ENCODE data around the gene GNMT.

GNMT gene

DNA sequence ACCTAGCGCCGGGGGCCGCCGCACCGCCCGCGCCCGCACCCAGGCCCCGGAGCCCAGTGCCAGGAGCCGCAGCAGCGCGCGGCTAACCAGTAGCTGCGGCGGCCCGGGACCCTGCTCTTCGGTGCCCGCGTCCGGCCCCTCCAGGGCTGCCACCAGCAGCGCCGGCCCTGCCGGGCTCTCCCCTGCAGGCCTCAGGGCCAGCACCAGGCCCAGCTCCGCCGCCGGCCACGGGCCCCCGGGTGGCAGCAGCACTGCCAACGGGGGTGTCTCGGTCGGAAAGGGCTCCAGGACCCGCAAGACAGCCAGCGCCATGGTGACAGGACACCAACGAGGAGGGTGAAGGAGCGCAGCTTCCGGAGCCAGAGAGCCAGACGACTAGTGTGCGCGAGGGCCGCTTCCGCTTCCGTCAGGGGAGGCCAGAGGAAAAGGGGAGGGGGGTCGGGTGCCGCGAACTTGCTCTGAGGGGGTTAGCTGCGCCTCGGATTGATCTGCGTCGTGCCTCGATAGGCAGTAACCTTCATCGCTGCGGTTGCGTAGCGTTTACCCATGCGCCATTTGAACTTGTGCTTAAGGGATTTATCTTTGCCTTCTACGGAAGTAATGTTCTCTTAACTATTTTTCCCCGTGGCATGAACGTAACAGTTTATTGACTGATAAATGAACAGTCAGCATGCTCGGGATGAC, 18.4 kb downstream of the GNMT start, which contains the start of gene PEX6:
TSS of gene PEX6 (minus strand) at position 343 of the 684 bp plus-strand sequence. CDS start at position 312, 31 bp downstream.
- Histone ChIP-seq H4K20me1 (ENCODE audit: control insufficient read depth, insufficient read depth, low read depth, low read length) (peaks cover 6% of the 10 kb centered on the region; the same call in 1 of the 2 replicates), H3K9me2 (replicated peaks; ENCODE audit: control insufficient read depth, low read length) (no peaks in the 10 kb centered on the region), H3K9me3 (ENCODE audit: control insufficient read depth, insufficient read depth, low read length) (no peaks in the 10 kb centered on the region), H3K36me3 (ENCODE audit: control insufficient read depth, low read length) (peaks cover 34% of the 10 kb centered on the region), H3K4me2 (ENCODE audit: low read length) (peak within 1 kb of the TSS; percentile 90), H3K4me1 (ENCODE audit: control insufficient read depth, low read length) (peaks cover 41% of the 10 kb centered on the region), H3K79me2 (ENCODE audit: control insufficient read depth, low read length) (peaks cover 56% of the 10 kb centered on the region), H3F3A (ENCODE audit: control insufficient read depth, insufficient read depth) (peaks cover 7% of the 10 kb centered on the region; the same call in 1 of the 2 replicates), H3K4me3 (ENCODE audit: low read length) (peak within 1 kb of the TSS; percentile 78), H3K27me3 (ENCODE audit: control insufficient read depth, low read length) (no peaks in the 10 kb centered on the region), H3K27ac (ENCODE audit: low read depth, low read length) (peak within 1 kb of the TSS; percentile 58)
- TF ChIP-seq EZH2phosphoT487 (IDR thresholded peaks at IDR 0.05; ENCODE audit: borderline replicate concordance, low read length), result no peak

- H3K79me2 ChIP-seq (ENCODE audit: control insufficient read depth, low read length), result peaks cover 55% of the 10 kb centered on the region
- H3K4me1 ChIP-seq (ENCODE audit: control insufficient read depth, low read length), result peaks cover 41% of the 10 kb centered on the region
- H3K27me3 ChIP-seq (ENCODE audit: control insufficient read depth, low read length), result no peaks in the 10 kb centered on the region
- TF ChIP-seq EZH2phosphoT487 (IDR thresholded peaks at IDR 0.05; ENCODE audit: borderline replicate concordance, low read length) (no peak), CTCF (IDR thresholded peaks at IDR 0.05; ENCODE audit: low read depth, low read length, poor library complexity, severe bottlenecking) (no peak)
- peaks cover 32% of the 10 kb centered on the region for H3K36me3 ChIP-seq (ENCODE audit: control insufficient read depth, low read length)
- H3K4me2 ChIP-seq (ENCODE audit: low read length), result peak overlapping the region; percentile 90
- peaks cover 7% of the 10 kb centered on the region; the same call in 1 of the 2 replicates for H3F3A ChIP-seq (ENCODE audit: control insufficient read depth, insufficient read depth)
- H3K27ac ChIP-seq (ENCODE audit: low read depth, low read length), result peak overlapping the region; percentile 58
- H3K9me2 ChIP-seq (replicated peaks; ENCODE audit: control insufficient read depth, low read length), result no peaks in the 10 kb centered on the region
- H3K4me3 ChIP-seq (ENCODE audit: low read length), result peak overlapping the region; percentile 78
- H3K9me3 ChIP-seq (ENCODE audit: control insufficient read depth, insufficient read depth, low read length), result no peaks in the 10 kb centered on the region
- H4K20me1 ChIP-seq (ENCODE audit: control insufficient read depth, insufficient read depth, low read depth, low read length), result peaks cover 6% of the 10 kb centered on the region; the same call in 1 of the 2 replicates
Observed at GRCh38 chr6:42979523-42980177, 19.1 kb downstream of the GNMT start.

DNA sequence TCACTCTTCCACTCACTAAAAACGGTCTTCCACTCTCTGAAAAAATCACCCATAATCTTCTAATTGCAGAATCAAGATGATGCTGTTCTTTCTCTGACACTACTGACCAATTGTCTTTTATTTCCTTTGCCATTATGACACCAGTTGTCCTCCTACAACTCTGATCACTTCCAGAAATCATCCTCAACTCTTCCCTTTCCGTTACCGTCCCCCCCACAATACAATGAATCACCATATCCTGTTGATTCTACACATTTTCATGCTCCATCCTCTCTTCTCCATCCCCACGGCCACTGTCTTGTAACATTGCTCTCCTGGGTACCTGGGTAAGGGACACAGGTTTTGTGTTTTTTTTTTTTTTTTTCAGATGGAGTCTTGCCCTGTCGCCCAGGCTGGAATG, 21.3 kb downstream of the GNMT start:
- H3K9me2 ChIP-seq (replicated peaks; ENCODE audit: control insufficient read depth, low read length), result no peaks in the 10 kb centered on the region
- no peak overlapping the region for H3K4me2 ChIP-seq (ENCODE audit: low read length)
- H3K36me3 ChIP-seq (ENCODE audit: control insufficient read depth, low read length), result peaks cover 18% of the 10 kb centered on the region
- no peaks in the 10 kb centered on the region for H3K9me3 ChIP-seq (ENCODE audit: control insufficient read depth, insufficient read depth, low read length)
- no peaks in the 10 kb centered on the region for H3K27me3 ChIP-seq (ENCODE audit: control insufficient read depth, low read length)
- H3K4me3 ChIP-seq (ENCODE audit: low read length), result no peak overlapping the region
- no peak overlapping the region for H3K27ac ChIP-seq (ENCODE audit: low read depth, low read length)
- H4K20me1 ChIP-seq (ENCODE audit: control insufficient read depth, insufficient read depth, low read depth, low read length), result no peaks in the 10 kb centered on the region
- peaks cover 45% of the 10 kb centered on the region for H3K4me1 ChIP-seq (ENCODE audit: control insufficient read depth, low read length)
- TF ChIP-seq EZH2phosphoT487 (IDR thresholded peaks at IDR 0.05; ENCODE audit: borderline replicate concordance, low read length), result no peak
- no peak for TF ChIP-seq CTCF (IDR thresholded peaks at IDR 0.05; ENCODE audit: low read depth, low read length, poor library complexity, severe bottlenecking)
- H3F3A ChIP-seq (ENCODE audit: control insufficient read depth, insufficient read depth), result peaks cover 4% of the 10 kb centered on the region; the same call in 1 of the 2 replicates
- peaks cover 52% of the 10 kb centered on the region for H3K79me2 ChIP-seq (ENCODE audit: control insufficient read depth, low read length)
